Measurements from ENCODE around the gene QRFPR. TPM values are rescaled to one million over a fixed set of nuclear protein-coding genes. Genes with fewer than 3 reads are reported as not detected.

QRFPR gene
- total RNA-seq, 1 experiment from 2014 or later, result 0.63 TPM

DNA sequence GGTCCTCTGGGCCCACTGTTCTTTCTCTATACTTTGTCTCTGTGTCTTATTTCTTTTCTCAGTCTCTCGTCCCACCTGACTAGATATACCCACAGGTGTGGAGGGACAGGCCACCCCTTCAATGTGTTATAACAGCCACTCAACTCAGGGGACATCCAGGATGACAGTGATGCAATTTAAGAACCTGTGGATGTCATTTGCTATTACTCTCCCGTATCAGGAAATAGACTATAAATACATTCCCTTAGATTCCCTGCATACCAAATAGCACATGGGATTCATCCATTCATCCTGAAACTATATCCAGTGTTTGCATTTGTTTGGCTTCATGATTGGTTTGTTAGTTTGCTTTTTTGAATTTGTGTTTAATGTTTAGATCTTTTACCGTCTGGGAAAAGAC is 16.6 kb upstream of the QRFPR start:
- H2BK5ac ChIP-seq (ENCODE audit: insufficient read length, low read length), result no peak overlapping the region
- no peak overlapping the region; a peak in 2 of 7 replicates for H3K27ac Mint-ChIP-seq
- no peaks in the 10 kb centered on the region for H3K36me3 Mint-ChIP-seq (ENCODE audit: insufficient read depth in 1 of 3, low read depth in 3 of 3)

More for the DNA sequence above, 16.6 kb upstream of the QRFPR start:
- H2BK12ac ChIP-seq (ENCODE audit: insufficient read length, low read depth, low read length), result no peak overlapping the region
- TF ChIP-seq, protein P1, sequence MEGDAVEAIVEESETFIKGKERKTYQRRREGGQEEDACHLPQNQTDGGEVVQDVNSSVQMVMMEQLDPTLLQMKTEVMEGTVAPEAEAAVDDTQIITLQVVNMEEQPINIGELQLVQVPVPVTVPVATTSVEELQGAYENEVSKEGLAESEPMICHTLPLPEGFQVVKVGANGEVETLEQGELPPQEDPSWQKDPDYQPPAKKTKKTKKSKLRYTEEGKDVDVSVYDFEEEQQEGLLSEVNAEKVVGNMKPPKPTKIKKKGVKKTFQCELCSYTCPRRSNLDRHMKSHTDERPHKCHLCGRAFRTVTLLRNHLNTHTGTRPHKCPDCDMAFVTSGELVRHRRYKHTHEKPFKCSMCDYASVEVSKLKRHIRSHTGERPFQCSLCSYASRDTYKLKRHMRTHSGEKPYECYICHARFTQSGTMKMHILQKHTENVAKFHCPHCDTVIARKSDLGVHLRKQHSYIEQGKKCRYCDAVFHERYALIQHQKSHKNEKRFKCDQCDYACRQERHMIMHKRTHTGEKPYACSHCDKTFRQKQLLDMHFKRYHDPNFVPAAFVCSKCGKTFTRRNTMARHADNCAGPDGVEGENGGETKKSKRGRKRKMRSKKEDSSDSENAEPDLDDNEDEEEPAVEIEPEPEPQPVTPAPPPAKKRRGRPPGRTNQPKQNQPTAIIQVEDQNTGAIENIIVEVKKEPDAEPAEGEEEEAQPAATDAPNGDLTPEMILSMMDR (conservative IDR thresholded peaks at IDR 0.05), result no peak
- no peak overlapping the region for H3K56ac ChIP-seq (ENCODE audit: insufficient read length, low read depth, low read length)
- H3K23ac ChIP-seq (ENCODE audit: insufficient read length, low read depth, low read length), result no peak overlapping the region
- no peak overlapping the region for H2BK15ac ChIP-seq (ENCODE audit: low read depth, low read length)
- no peak overlapping the region for H3K9ac ChIP-seq (ENCODE audit: extremely low read depth, insufficient read length, low read length)
- H2BK120ac ChIP-seq (ENCODE audit: low read depth, low read length, poor library complexity, severe bottlenecking), result no peak overlapping the region
- no peaks in the 10 kb centered on the region for H3K27me3 ChIP-seq (ENCODE audit: insufficient read depth, low read length)
- no peak overlapping the region for H3T11ph ChIP-seq (ENCODE audit: low read length)
- no peaks in the 10 kb centered on the region for H3K4me1 Mint-ChIP-seq
- H3K4me2 ChIP-seq (ENCODE audit: insufficient read depth, insufficient read length, low read length), result no peak overlapping the region
- no peaks in the 10 kb centered on the region for H3K79me1 ChIP-seq (ENCODE audit: insufficient read depth, low read depth, low read length, poor library complexity, severe bottlenecking)
- no peak for DNase-seq
- no peak overlapping the region for H4K5ac ChIP-seq (ENCODE audit: insufficient read length, low read depth, low read length)
- H2AK5ac ChIP-seq (ENCODE audit: insufficient read length, low read length), result no peak overlapping the region
- no peak overlapping the region for H4K8ac ChIP-seq (replicated peaks; ENCODE audit: insufficient read length, low read depth, low read length)
- no peaks in the 10 kb centered on the region for H4K20me1 ChIP-seq (ENCODE audit: control insufficient read depth, insufficient read depth, insufficient read length)
- H2BK20ac ChIP-seq (ENCODE audit: low read depth, low read length, poor library complexity, severe bottlenecking), result no peak overlapping the region
- H3K4ac ChIP-seq (ENCODE audit: low read depth, low read length), result no peak overlapping the region
- no CpG with 5 or more reads among the region's 3 CpGs for WGBS (ENCODE audit: extremely low coverage, insufficient read length, low lambda C conversion rate)
- H3K4me3 Mint-ChIP-seq, result no peak overlapping the region
- H3K18ac ChIP-seq (ENCODE audit: insufficient read length, low read depth, low read length), result no peak overlapping the region
- no peaks in the 10 kb centered on the region for H3K27me3 Mint-ChIP-seq (ENCODE audit: low read depth)
- no peak overlapping the region for H3K27ac ChIP-seq (ENCODE audit: insufficient read length, low read depth, low read length)
- H3K14ac ChIP-seq (ENCODE audit: insufficient read depth, low read length), result no peak overlapping the region
- no peaks in the 10 kb centered on the region for H3K23me2 ChIP-seq (ENCODE audit: insufficient read length, low read depth, low read length, poor library complexity, severe bottlenecking)
- H3K79me2 ChIP-seq (ENCODE audit: insufficient read depth, low read length), result no peaks in the 10 kb centered on the region
- no peaks in the 10 kb centered on the region for H3K9me3 ChIP-seq (ENCODE audit: control insufficient read depth, low read depth, low read length)
- H3K9me3 Mint-ChIP-seq, result peaks cover 0 to 2% of the 10 kb centered on the region in 2 experiments; a peak in 1 of 5 replicates
- no peaks in the 10 kb centered on the region for H3K4me1 ChIP-seq (ENCODE audit: insufficient read depth, low read length)
- no peak overlapping the region for H4K91ac ChIP-seq (ENCODE audit: insufficient read length, low read depth, low read length)
- H2AFZ ChIP-seq (ENCODE audit: low read length), result no peak overlapping the region

Measured in H9 (cell line).